Testis (tissue), 2 donors: ENCODE results near the gene DHRS3.

Source experiments
- CTCF ChIP-seq, 3 experiments: fragments of 450-650 bp in 2 of 3; fragments of 200-600 bp in 1 of 3; sonication (generic) in 1 of 3; IDR thresholded peaks; one replicate each; pipeline ENCODE4 v1.5.1; 2016 to 2019; ENCODE audit warnings: antibody characterized with exemption in 3 of 3, mild to moderate bottlenecking in 2 of 3, moderate library complexity in 1 of 3
- POLR2A ChIP-seq: fragments of 450-650 bp; IDR thresholded peaks from one replicate; pipeline ENCODE4 v1.6.1; 2017; ENCODE audit warnings: antibody characterized with exemption, mild to moderate bottlenecking, moderate library complexity

- TF ChIP-seq CTCF (IDR thresholded peaks at IDR 0.05) (no peak), POLR2A (no peak)
Observed at GRCh38 chr1:12610305-12610935, 7.6 kb downstream of the DHRS3 start.
